Raji (cell line): ENCODE data around the gene SMIM41.

Experiments used
- POLR2A ChIP-seq: IDR thresholded peaks from 2 replicates; pipeline ENCODE4 v1.6.1; 2011; ENCODE audit warnings: low read depth, low read length, control low read depth; ENCODE audit not compliant: insufficient read depth

SMIM41 gene

GRCh38 chr12:52084491-52085231 is 5.2 kb downstream of the SMIM41 start:
- TF ChIP-seq POLR2A, result no peak

- TF ChIP-seq POLR2A, result no peak
Observed at GRCh38 chr12:52085682-52086180, 6.2 kb downstream of the SMIM41 start.

GRCh38 chr12:52086366-52086765 is 6.9 kb downstream of the SMIM41 start:
- no peak for TF ChIP-seq POLR2A

- TF ChIP-seq POLR2A, result no peak
Observed at GRCh38 chr12:52086944-52087835, 7.7 kb downstream of the SMIM41 start.

- no peak for TF ChIP-seq POLR2A
Observed at GRCh38 chr12:52087961-52088820, 8.7 kb downstream of the SMIM41 start.

- no peak for TF ChIP-seq POLR2A
Observed at GRCh38 chr12:52089491-52089890, 10.0 kb downstream of the SMIM41 start.

GRCh38 chr12:52090291-52090690 is 10.8 kb downstream of the SMIM41 start:
- TF ChIP-seq POLR2A, result no peak

GRCh38 chr12:52091061-52091460 is 11.6 kb downstream of the SMIM41 start:
- TF ChIP-seq POLR2A, result no peak

GRCh38 chr12:52091869-52092268 is 12.4 kb downstream of the SMIM41 start:
- TF ChIP-seq POLR2A, result no peak

- TF ChIP-seq POLR2A, result no peak
Observed at GRCh38 chr12:52093346-52093745, 13.8 kb downstream of the SMIM41 start.

- no peak for TF ChIP-seq POLR2A
Observed at GRCh38 chr12:52096332-52097044, 17.0 kb downstream of the SMIM41 start.

GRCh38 chr12:52097045-52097666 is 17.7 kb downstream of the SMIM41 start:
- TF ChIP-seq POLR2A, result no peak

GRCh38 chr12:52119398-52120254 is 40.1 kb downstream of the SMIM41 start:
- TF ChIP-seq POLR2A, result no peak
